ENCODE data around the gene PNMA1. TPM values are rescaled to one million over a fixed set of nuclear protein-coding genes. Genes with fewer than 3 reads are reported as not detected.

PNMA1 gene
- total and polyA plus RNA-seq, 2 of the 13 experiments (the other 11 are each of a cell fraction or from before 2014, with no cell fraction given) = 7.0 to 8.3 TPM

DNA sequence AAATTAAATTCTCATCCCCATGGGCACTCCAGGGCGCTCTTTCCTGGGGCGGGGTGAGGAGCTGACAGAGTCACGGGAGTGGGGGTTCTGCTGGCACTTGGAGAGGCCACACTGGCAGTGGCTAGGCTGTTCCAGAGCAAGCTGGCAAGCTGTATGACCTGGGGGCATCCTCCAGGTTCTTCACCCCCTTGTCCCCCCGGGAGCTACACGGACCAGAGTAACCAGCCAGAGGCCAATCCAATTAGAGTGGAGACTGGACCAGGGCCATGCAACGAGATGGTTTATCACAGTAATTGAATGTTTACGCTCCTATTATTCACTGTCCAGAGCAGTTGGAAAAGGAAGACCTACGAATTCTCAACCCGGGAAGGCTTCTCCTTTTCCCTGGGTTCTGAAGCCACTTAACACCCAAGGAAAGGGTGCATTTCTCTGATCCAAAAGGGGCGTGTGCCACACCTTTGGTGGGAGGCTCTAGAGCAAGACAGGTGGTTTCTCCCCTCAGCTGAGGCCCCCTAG, 43.8 kb upstream of the PNMA1 start:
- Histone ChIP-seq H3K79me2 (ENCODE audit: insufficient read depth, low read length) (peaks cover 86% of the 10 kb centered on the region), H3K4me1 (ENCODE audit: insufficient read depth, low read length) (peaks cover 86% of the 10 kb centered on the region), H3K27me3 (ENCODE audit: control insufficient read depth in 1 of 2, insufficient read depth in 2 of 2, low read length in 2 of 2) (no peaks in the 10 kb centered on the region), H3K9ac (ENCODE audit: insufficient read depth, low read depth, low read length) (peak overlapping the region; percentile 74), H3K36me3 (replicated peaks in 1 of 2; ENCODE audit: control insufficient read depth in 1 of 2, insufficient read depth in 2 of 2, low read length in 2 of 2) (no peaks in the 10 kb centered on the region; a peak in 1 of 5 replicates), H3K27ac (ENCODE audit: extremely low read length, insufficient read depth, low read length) (peak overlapping the region; percentile 95), H2AFZ (ENCODE audit: low read length) (no peak overlapping the region), H3K9me3 (ENCODE audit: low read length) (no peaks in the 10 kb centered on the region), H3K4me2 (ENCODE audit: low read depth, low read length) (peak overlapping the region; percentile 91), H3K4me3 (replicated peaks in 1 of 3; ENCODE audit: insufficient read depth in 1 of 3, low read depth in 2 of 3, low read length in 3 of 3) (peak overlapping the region; percentile 19 to 83 (median 79)), H4K20me1 (ENCODE audit: insufficient read depth, low read length) (peaks cover 27% of the 10 kb centered on the region)
- intact Hi-C loops (cut with micrococcal nuclease; ENCODE audit: unreplicated experiment) (loop anchor here (1.0 to 2.0 kb wide), 2 partner anchors 29 to 30 kb away; no protein-coding TSS in a partner anchor), in situ Hi-C loops (cut with HindIII; ENCODE audit: extremely low pct_ligation_motif_present, low pct_unique_long_range_greater_than_20kb) (loop anchor here (10.0 kb wide), 1 partner anchor 67 kb away; no protein-coding TSS in a partner anchor)
- BruUV-seq (replicated peaks) = TSS peak; percentile 46
- no peak for FAIRE-seq
- no peak for DNase-seq (ENCODE audit: low spot score)
- ChIA-PET CTCF (ENCODE audit: low intra/inter-chr PET ratio, low total read pairs) (interaction anchor here (1.8 kb wide), 1 partner anchor 29 kb away, joined by 8 read pairs; no protein-coding TSS in a partner anchor), POLR2A (interaction anchor here (0.5 to 5.0 kb wide), 11 partner anchors 8 to 765 kb away, joined by 3 to 115 read pairs (median 8); partner anchors contain the start of genes ACOT2, PNMA1 and PTGR2)
- TF ChIP-seq SNAI1 (CRISPR knock-in tag; IDR thresholded peaks at IDR 0.05; ENCODE audit: borderline replicate concordance) (0 out of 2 replicates have a peak, but pooled peaks have one; percentile 69), ZNF709 (CRISPR knock-in tag; IDR thresholded peaks at IDR 0.05) (no peak), YEATS4 (CRISPR knock-in tag; IDR thresholded peaks at IDR 0.05; ENCODE audit: borderline replicate concordance) (0 out of 2 replicates have a peak, but pooled peaks have one; percentile 1), TEAD3 (CRISPR knock-in tag; optimal IDR thresholded peaks at IDR 0.05; ENCODE audit: borderline replicate concordance) (peak; percentile 0), ZNF776 (CRISPR knock-in tag; IDR thresholded peaks at IDR 0.05) (0 out of 2 replicates have a peak, but pooled peaks have one; percentile 28), ZNF616 (CRISPR knock-in tag; IDR thresholded peaks at IDR 0.05; ENCODE audit: low read depth) (no peak), SMC3 (IDR thresholded peaks at IDR 0.05; ENCODE audit: low read length) (no peak)
- TF ChIP-seq, protein P1, sequence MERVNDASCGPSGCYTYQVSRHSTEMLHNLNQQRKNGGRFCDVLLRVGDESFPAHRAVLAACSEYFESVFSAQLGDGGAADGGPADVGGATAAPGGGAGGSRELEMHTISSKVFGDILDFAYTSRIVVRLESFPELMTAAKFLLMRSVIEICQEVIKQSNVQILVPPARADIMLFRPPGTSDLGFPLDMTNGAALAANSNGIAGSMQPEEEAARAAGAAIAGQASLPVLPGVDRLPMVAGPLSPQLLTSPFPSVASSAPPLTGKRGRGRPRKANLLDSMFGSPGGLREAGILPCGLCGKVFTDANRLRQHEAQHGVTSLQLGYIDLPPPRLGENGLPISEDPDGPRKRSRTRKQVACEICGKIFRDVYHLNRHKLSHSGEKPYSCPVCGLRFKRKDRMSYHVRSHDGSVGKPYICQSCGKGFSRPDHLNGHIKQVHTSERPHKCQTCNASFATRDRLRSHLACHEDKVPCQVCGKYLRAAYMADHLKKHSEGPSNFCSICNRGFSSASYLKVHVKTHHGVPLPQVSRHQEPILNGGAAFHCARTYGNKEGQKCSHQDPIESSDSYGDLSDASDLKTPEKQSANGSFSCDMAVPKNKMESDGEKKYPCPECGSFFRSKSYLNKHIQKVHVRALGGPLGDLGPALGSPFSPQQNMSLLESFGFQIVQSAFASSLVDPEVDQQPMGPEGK (CRISPR knock-in tag; IDR thresholded peaks at IDR 0.05) = no peak
- TF ChIP-seq, protein P2, sequence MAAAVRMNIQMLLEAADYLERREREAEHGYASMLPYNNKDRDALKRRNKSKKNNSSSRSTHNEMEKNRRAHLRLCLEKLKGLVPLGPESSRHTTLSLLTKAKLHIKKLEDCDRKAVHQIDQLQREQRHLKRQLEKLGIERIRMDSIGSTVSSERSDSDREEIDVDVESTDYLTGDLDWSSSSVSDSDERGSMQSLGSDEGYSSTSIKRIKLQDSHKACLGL (CRISPR knock-in tag; IDR thresholded peaks at IDR 0.05) = 0 out of 2 replicates have a peak, but pooled peaks have one; percentile 14
- TF ChIP-seq, protein P3, sequence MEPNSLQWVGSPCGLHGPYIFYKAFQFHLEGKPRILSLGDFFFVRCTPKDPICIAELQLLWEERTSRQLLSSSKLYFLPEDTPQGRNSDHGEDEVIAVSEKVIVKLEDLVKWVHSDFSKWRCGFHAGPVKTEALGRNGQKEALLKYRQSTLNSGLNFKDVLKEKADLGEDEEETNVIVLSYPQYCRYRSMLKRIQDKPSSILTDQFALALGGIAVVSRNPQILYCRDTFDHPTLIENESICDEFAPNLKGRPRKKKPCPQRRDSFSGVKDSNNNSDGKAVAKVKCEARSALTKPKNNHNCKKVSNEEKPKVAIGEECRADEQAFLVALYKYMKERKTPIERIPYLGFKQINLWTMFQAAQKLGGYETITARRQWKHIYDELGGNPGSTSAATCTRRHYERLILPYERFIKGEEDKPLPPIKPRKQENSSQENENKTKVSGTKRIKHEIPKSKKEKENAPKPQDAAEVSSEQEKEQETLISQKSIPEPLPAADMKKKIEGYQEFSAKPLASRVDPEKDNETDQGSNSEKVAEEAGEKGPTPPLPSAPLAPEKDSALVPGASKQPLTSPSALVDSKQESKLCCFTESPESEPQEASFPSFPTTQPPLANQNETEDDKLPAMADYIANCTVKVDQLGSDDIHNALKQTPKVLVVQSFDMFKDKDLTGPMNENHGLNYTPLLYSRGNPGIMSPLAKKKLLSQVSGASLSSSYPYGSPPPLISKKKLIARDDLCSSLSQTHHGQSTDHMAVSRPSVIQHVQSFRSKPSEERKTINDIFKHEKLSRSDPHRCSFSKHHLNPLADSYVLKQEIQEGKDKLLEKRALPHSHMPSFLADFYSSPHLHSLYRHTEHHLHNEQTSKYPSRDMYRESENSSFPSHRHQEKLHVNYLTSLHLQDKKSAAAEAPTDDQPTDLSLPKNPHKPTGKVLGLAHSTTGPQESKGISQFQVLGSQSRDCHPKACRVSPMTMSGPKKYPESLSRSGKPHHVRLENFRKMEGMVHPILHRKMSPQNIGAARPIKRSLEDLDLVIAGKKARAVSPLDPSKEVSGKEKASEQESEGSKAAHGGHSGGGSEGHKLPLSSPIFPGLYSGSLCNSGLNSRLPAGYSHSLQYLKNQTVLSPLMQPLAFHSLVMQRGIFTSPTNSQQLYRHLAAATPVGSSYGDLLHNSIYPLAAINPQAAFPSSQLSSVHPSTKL (CRISPR knock-in tag; IDR thresholded peaks at IDR 0.05) = no peak
- 60% methylated on average over 5 of the region's 10 CpGs for WGBS (ENCODE audit: low lambda C conversion rate)
- no peak for ATAC-seq

Measured in HepG2 (cell line).